Mammary epithelial cell (primary cell): ENCODE measurements around the gene KCNF1.

Experiments used
- CTCF ChIP-seq, 2 donors: IDR thresholded peaks in 1 of 2; conservative IDR thresholded peaks in 1 of 2; 2 replicates each; pipeline ENCODE4 v1.5.1; 2011 to 2012; ENCODE audit warnings: inconsistent platforms in 2 of 2, low read length in 2 of 2, mild to moderate bottlenecking in 2 of 2, control low read depth in 1 of 2, low read depth in 1 of 2; ENCODE audit not compliant: insufficient read depth in 1 of 2; ENCODE audit errors: extremely low read depth in 1 of 2
- EZH2 ChIP-seq: IDR thresholded peaks from 2 replicates; pipeline ENCODE4 v1.6.1; 2012; ENCODE audit warnings: low read length, inconsistent platforms, borderline replicate concordance

GRCh38 chr2:10948606-10949230 lies 37.0 kb downstream of the KCNF1 start:
- no peak for TF ChIP-seq CTCF (conservative IDR thresholded peaks at IDR 0.05 in 1 of 2, IDR thresholded peaks at IDR 0.05 in 1 of 2; ENCODE audit: extremely low read depth in 1 of 2, insufficient read depth in 1 of 2, low read depth in 1 of 2, low read length in 2 of 2)
- no peak for TF ChIP-seq EZH2
